ENCODE measurements around the gene RGS7.

RGS7 gene

DNA sequence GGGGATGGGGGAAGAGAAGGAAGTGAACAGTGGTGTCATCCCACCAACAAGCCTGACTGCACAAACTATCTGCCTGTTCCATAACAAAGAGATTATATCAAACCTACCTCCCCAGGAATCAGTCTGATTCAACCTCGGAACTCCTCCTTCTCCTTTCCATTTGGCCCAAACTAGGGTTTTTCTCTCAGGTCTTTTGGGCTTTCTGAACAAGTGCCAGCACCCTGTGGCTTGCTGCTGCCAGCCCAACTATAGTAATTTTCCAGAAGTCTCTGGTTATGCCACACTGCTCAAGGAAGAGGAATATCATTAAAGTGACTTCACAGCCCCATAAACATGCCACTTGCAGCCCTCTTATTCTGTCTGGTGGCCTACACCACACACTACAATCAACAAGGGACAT, 70.5 kb downstream of the RGS7 start:
- H3K27ac ChIP-seq (ENCODE audit: low read depth, low read length) = no peak overlapping the region
- H3K4me3 ChIP-seq (ENCODE audit: low read length) = no peak overlapping the region
- H3K9ac ChIP-seq (ENCODE audit: low read length) = no peak overlapping the region
- no peaks in the 10 kb centered on the region for H3K4me1 ChIP-seq (ENCODE audit: control insufficient read depth, insufficient read depth, low read length)
- no peaks in the 10 kb centered on the region for H3K36me3 ChIP-seq (ENCODE audit: control insufficient read depth, insufficient read depth, low read length)
- no peaks in the 10 kb centered on the region for H3K27me3 ChIP-seq (ENCODE audit: control insufficient read depth, insufficient read depth, low read length)

DNA sequence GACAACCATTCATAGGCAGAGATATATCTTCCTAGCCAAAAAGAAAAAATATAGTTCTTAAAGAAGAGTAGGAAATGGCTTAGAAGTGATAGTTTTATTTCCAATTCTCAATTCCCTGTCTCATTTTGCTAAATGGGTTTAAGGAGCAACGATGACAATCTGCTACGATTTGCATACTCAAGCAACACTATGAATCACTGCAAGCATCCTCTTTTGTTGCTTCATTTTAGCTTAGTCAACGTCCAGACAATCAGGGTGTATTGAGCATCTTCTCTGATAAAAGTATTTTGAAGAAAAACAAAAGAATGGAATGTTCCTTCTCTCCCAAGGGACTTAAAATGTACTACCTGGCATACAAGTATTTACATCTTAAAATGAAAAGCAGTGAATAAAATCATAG, 80.6 kb downstream of the RGS7 start:
- Histone ChIP-seq H3K27me3 (ENCODE audit: control insufficient read depth, insufficient read depth, low read length) (no peaks in the 10 kb centered on the region), H3K9ac (ENCODE audit: low read length) (no peak overlapping the region), H3K27ac (ENCODE audit: low read depth, low read length) (no peak overlapping the region), H3K36me3 (ENCODE audit: control insufficient read depth, insufficient read depth, low read length) (no peaks in the 10 kb centered on the region), H3K4me1 (ENCODE audit: control insufficient read depth, insufficient read depth, low read length) (no peaks in the 10 kb centered on the region), H3K4me3 (ENCODE audit: low read length) (no peak overlapping the region)

DNA sequence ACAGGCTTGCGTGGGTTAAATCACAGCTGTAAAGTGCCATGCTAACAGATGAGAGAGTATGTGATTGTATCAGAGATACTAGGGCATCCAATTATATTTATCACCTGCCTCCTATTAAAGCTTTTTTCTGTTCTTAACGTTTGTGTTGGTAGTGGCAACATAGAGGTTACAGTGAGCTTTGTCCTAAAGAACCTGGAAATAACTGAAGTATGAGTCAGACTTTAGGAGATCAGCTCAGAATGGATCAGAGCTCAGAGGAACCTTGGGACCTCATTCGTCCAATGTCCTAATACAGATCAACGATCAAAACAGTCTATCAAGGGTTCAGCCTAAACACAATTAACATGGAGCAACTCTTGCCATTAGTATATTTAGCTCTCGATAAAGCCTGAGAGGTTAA, 81.0 kb downstream of the RGS7 start:
- H3K27me3 ChIP-seq (ENCODE audit: control insufficient read depth, insufficient read depth, low read length) = no peaks in the 10 kb centered on the region
- H3K36me3 ChIP-seq (ENCODE audit: control insufficient read depth, insufficient read depth, low read length) = no peaks in the 10 kb centered on the region
- H3K27ac ChIP-seq (ENCODE audit: low read depth, low read length) = no peak overlapping the region
- no peak overlapping the region for H3K9ac ChIP-seq (ENCODE audit: low read length)
- no peaks in the 10 kb centered on the region for H3K4me1 ChIP-seq (ENCODE audit: control insufficient read depth, insufficient read depth, low read length)
- H3K4me3 ChIP-seq (ENCODE audit: low read length) = no peak overlapping the region

GRCh38 chr1:241275226-241275625, 81.8 kb downstream of the RGS7 start:
- Histone ChIP-seq H3K4me3 (ENCODE audit: low read length) (no peak overlapping the region), H3K4me1 (ENCODE audit: control insufficient read depth, insufficient read depth, low read length) (no peaks in the 10 kb centered on the region), H3K27me3 (ENCODE audit: control insufficient read depth, insufficient read depth, low read length) (no peaks in the 10 kb centered on the region), H3K36me3 (ENCODE audit: control insufficient read depth, insufficient read depth, low read length) (no peaks in the 10 kb centered on the region), H3K9ac (ENCODE audit: low read length) (no peak overlapping the region), H3K27ac (ENCODE audit: low read depth, low read length) (no peak overlapping the region)

DNA sequence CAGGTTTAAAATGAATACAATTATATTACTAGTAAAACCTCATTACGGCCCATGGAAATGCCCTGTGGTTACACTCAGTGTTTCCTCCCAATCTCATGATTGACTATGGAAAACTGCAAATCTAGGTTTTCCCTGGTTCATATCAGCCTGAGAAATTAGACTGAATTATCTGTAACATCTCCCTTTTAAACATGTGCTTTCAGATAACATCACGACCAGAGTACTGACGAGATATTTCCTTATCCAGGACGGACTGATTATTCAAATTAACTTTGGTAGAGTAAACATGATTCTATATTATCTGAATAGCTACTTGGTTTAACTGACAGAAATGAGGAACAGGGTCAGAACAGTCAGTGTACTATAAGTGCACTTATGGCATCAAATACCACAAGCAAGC, 82.3 kb downstream of the RGS7 start:
- no peaks in the 10 kb centered on the region for H3K27me3 ChIP-seq (ENCODE audit: control insufficient read depth, insufficient read depth, low read length)
- H3K9ac ChIP-seq (ENCODE audit: low read length) = no peak overlapping the region
- H3K27ac ChIP-seq (ENCODE audit: low read depth, low read length) = no peak overlapping the region
- no peaks in the 10 kb centered on the region for H3K36me3 ChIP-seq (ENCODE audit: control insufficient read depth, insufficient read depth, low read length)
- H3K4me3 ChIP-seq (ENCODE audit: low read length) = no peak overlapping the region
- H3K4me1 ChIP-seq (ENCODE audit: control insufficient read depth, insufficient read depth, low read length) = no peaks in the 10 kb centered on the region

DNA sequence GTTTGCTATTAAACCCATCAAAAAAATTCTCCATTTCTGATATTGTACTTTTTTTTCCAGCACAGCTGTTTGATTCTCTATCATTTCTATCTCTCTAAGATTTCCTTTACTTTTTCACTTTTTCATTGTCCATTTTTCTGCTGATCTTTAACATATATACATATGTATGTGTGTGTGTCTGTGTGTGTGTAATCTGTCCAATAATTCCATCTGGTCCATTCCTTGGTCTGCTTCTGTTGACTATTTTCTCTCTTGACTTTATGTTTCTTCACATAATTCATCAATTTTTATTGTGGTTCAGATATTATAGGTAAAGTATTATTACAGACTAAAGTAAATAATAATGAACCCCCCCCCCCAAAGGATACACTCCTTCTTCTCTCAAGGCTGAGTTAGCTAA, 84.2 kb downstream of the RGS7 start:
- H3K4me3 ChIP-seq (ENCODE audit: low read length) = no peak overlapping the region
- no peak overlapping the region for H3K9ac ChIP-seq (ENCODE audit: low read length)
- H3K36me3 ChIP-seq (ENCODE audit: control insufficient read depth, insufficient read depth, low read length) = no peaks in the 10 kb centered on the region
- no peak overlapping the region for H3K27ac ChIP-seq (ENCODE audit: low read depth, low read length)
- no peaks in the 10 kb centered on the region for H3K4me1 ChIP-seq (ENCODE audit: control insufficient read depth, insufficient read depth, low read length)
- H3K27me3 ChIP-seq (ENCODE audit: control insufficient read depth, insufficient read depth, low read length) = no peaks in the 10 kb centered on the region

DNA sequence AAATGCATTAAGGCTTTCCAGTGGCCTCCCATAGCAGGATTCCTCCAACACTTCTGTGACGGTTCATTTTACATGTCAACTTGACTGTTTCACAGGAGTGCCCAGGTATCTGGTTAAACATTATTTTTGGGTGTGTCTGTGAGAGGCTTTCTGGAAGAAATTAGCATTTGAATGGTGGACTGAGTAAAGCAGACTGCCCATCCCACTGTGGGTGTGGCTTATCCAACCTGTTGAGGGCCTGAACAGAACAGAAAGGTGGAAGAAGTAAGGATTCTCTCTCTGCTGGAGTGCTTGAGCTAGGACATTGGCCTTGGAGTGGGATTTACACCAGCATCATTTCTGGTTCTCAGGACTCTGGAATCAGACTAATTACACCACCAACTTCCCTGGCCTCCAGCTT, 85.6 kb downstream of the RGS7 start:
- Histone ChIP-seq H3K27ac (ENCODE audit: low read depth, low read length) (no peak overlapping the region), H3K4me3 (ENCODE audit: low read length) (no peak overlapping the region), H3K27me3 (ENCODE audit: control insufficient read depth, insufficient read depth, low read length) (no peaks in the 10 kb centered on the region), H3K9ac (ENCODE audit: low read length) (no peak overlapping the region), H3K4me1 (ENCODE audit: control insufficient read depth, insufficient read depth, low read length) (no peaks in the 10 kb centered on the region), H3K36me3 (ENCODE audit: control insufficient read depth, insufficient read depth, low read length) (no peaks in the 10 kb centered on the region)

GRCh38 chr1:241270016-241270415, 87.0 kb downstream of the RGS7 start:
- no peaks in the 10 kb centered on the region for H3K27me3 ChIP-seq (ENCODE audit: control insufficient read depth, insufficient read depth, low read length)
- H3K4me1 ChIP-seq (ENCODE audit: control insufficient read depth, insufficient read depth, low read length) = no peaks in the 10 kb centered on the region
- no peak overlapping the region for H3K4me3 ChIP-seq (ENCODE audit: low read length)
- H3K9ac ChIP-seq (ENCODE audit: low read length) = no peak overlapping the region
- H3K36me3 ChIP-seq (ENCODE audit: control insufficient read depth, insufficient read depth, low read length) = no peaks in the 10 kb centered on the region
- no peak overlapping the region for H3K27ac ChIP-seq (ENCODE audit: low read depth, low read length)

DNA sequence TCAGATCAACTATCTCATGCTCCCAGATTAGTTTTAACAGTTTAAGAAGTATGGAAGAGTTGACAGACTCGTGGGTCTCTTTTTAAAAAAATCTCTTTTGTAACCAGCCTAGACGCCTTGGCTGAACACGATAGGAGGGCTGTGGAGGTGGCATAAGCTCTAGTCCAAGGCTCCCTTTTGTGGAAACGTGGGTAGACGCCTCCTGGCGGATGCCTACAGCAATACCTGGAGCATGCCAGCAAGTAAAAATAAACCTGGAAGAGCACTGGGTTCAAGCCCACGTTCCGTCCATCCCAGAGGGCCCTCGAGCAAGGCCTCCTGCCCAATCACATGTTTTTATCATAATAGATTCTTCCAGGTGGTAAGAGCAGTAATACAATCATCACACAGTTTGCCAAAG, 87.9 kb downstream of the RGS7 start:
- H3K27me3 ChIP-seq (ENCODE audit: control insufficient read depth, insufficient read depth, low read length) = no peaks in the 10 kb centered on the region
- H3K4me3 ChIP-seq (ENCODE audit: low read length) = no peak overlapping the region
- H3K4me1 ChIP-seq (ENCODE audit: control insufficient read depth, insufficient read depth, low read length) = no peaks in the 10 kb centered on the region
- H3K36me3 ChIP-seq (ENCODE audit: control insufficient read depth, insufficient read depth, low read length) = no peaks in the 10 kb centered on the region
- no peak overlapping the region for H3K27ac ChIP-seq (ENCODE audit: low read depth, low read length)
- no peak overlapping the region for H3K9ac ChIP-seq (ENCODE audit: low read length)

DNA sequence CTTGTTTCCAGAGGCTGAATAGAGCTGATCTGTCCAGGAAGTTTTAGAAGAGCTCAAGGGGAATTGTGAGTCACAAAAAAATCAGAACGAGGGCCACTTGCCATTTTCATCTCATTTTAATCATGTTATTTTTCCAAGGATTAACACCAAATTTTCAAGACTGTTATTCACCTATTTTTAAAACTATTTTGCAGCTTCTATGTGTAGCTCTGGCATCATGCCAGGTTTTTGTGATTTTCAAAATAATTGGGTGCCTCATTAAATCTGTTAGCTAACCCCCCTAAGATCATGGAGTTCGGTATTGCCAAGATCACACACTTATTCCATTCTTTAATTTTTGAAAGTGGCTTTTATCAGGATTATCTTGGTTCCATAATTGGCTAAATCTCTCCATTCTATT, 90.9 kb downstream of the RGS7 start:
- Histone ChIP-seq H3K27ac (ENCODE audit: low read depth, low read length) (no peak overlapping the region), H3K4me1 (ENCODE audit: control insufficient read depth, insufficient read depth, low read length) (no peaks in the 10 kb centered on the region), H3K27me3 (ENCODE audit: control insufficient read depth, insufficient read depth, low read length) (no peaks in the 10 kb centered on the region), H3K4me3 (ENCODE audit: low read length) (no peak overlapping the region), H3K9ac (ENCODE audit: low read length) (no peak overlapping the region), H3K36me3 (ENCODE audit: control insufficient read depth, insufficient read depth, low read length) (no peaks in the 10 kb centered on the region)

GRCh38 chr1:241265428-241265827, 91.6 kb downstream of the RGS7 start:
- Histone ChIP-seq H3K27ac (ENCODE audit: low read depth, low read length) (no peak overlapping the region), H3K36me3 (ENCODE audit: control insufficient read depth, insufficient read depth, low read length) (no peaks in the 10 kb centered on the region), H3K4me1 (ENCODE audit: control insufficient read depth, insufficient read depth, low read length) (no peaks in the 10 kb centered on the region), H3K27me3 (ENCODE audit: control insufficient read depth, insufficient read depth, low read length) (no peaks in the 10 kb centered on the region), H3K9ac (ENCODE audit: low read length) (no peak overlapping the region), H3K4me3 (ENCODE audit: low read length) (no peak overlapping the region)

DNA sequence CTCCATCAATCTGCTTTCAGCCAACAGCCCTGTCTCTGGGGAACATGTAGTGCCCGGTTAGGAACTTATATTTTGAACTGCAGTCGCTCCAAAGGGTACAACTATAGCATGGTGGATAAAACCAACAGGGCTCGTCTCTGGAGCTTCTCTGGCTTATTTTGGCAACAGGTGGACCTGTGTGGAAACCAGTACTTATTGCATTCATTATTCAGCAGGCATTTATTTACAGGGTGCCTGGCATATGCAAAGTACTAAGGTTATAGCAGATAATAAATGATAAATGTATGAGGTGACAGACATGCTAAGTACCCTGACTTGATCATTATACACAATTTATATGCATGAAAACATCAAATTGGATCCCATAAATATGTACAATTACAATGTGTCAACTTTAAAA, 93.7 kb downstream of the RGS7 start:
- no peak overlapping the region for H3K27ac ChIP-seq (ENCODE audit: low read depth, low read length)
- H3K27me3 ChIP-seq (ENCODE audit: control insufficient read depth, insufficient read depth, low read length) = no peaks in the 10 kb centered on the region
- H3K4me3 ChIP-seq (ENCODE audit: low read length) = no peak overlapping the region
- H3K9ac ChIP-seq (ENCODE audit: low read length) = no peak overlapping the region
- H3K36me3 ChIP-seq (ENCODE audit: control insufficient read depth, insufficient read depth, low read length) = no peaks in the 10 kb centered on the region
- no peaks in the 10 kb centered on the region for H3K4me1 ChIP-seq (ENCODE audit: control insufficient read depth, insufficient read depth, low read length)

- Histone ChIP-seq H3K4me3 (ENCODE audit: low read length) (no peak overlapping the region), H3K4me1 (ENCODE audit: control insufficient read depth, insufficient read depth, low read length) (no peaks in the 10 kb centered on the region), H3K36me3 (ENCODE audit: control insufficient read depth, insufficient read depth, low read length) (no peaks in the 10 kb centered on the region), H3K27me3 (ENCODE audit: control insufficient read depth, insufficient read depth, low read length) (no peaks in the 10 kb centered on the region), H3K27ac (ENCODE audit: low read depth, low read length) (no peak overlapping the region), H3K9ac (ENCODE audit: low read length) (no peak overlapping the region)
Measured at GRCh38 chr1:241253471-241253870, 103.5 kb downstream of the RGS7 start.

DNA sequence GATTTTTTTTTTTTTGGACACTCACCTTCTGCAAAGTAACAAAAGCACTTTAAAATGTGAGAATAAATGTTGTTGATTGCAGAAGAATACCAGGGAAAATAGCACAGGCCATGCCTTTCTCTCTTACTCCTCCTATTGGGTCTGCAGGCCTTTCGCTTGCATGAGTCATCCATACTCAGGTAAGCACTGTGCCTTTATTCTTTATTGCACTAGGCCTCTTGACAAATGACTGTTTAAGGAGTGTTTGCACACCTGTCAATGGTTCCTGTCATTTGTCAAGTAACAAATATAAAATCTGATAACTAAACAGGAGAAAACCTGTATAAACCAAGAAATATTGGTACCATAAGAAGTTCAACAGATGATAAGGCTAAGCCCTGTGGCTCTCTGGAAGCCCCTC, 106.5 kb downstream of the RGS7 start:
- H3K4me3 ChIP-seq (ENCODE audit: low read length) = no peak overlapping the region

More for the DNA sequence above, 106.5 kb downstream of the RGS7 start:
- H3K9ac ChIP-seq (ENCODE audit: low read length) = no peak overlapping the region
- H3K4me1 ChIP-seq (ENCODE audit: control insufficient read depth, insufficient read depth, low read length) = no peaks in the 10 kb centered on the region
- H3K27ac ChIP-seq (ENCODE audit: low read depth, low read length) = no peak overlapping the region
- H3K36me3 ChIP-seq (ENCODE audit: control insufficient read depth, insufficient read depth, low read length) = no peaks in the 10 kb centered on the region
- no peaks in the 10 kb centered on the region for H3K27me3 ChIP-seq (ENCODE audit: control insufficient read depth, insufficient read depth, low read length)

Measured in rectal smooth muscle tissue (tissue), 1 donor.